GM12872 (cell line): ENCODE results near the gene TBX15.

Experiments
- TF ChIP-seq, protein P1 (sequence below): IDR thresholded peaks from 3 replicates; pipeline ENCODE4 v1.5.1; 2011; ENCODE audit warnings: low read depth, mild to moderate bottlenecking, low read length, moderate library complexity; ENCODE audit not compliant: insufficient read depth

TBX15 gene

DNA sequence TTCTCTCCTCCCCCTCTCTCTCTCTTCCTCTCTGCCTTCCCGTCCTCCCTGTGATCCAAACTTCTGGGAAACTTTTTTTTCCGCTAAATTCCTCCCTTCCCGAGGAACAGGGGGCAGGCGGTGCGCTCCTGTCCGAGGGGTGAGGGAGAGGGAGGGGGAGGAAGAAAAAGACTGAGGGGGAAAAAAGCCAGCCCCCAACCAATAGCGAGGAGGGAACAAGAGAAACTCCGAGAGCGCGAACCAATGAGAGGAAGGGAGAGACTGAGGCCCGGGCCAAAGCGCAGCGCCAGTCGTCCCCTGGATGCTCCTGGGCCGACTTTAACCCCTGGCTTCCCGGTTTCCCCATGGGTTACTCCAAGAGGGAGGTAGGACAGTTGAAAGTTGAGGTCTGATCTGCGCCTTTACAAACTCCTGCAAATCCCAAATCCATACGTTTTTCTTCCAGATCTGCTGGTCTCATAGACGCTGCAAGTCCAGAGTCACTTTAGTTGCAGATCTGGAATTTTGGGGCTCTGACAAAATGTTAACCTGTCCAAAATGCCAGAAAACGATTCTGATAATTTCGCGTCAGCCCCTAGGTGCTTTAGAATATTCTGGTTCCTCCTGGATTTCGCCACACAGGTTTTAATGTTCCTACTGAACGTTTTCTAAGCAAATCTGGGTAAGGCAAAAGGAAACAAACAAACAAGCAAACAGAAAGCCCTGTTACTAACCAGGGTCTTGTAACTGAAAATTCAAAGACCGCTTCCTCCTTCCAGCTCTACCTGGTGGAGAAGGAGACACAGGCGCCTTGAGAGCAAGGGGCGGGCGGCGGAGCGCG, at the start of gene TBX15:
Gene TBX15, minus strand, starts transcription at position 158 of the 820 bp plus-strand sequence. CDS start 548 bp downstream, outside the sequence.
- TF ChIP-seq, protein P1, sequence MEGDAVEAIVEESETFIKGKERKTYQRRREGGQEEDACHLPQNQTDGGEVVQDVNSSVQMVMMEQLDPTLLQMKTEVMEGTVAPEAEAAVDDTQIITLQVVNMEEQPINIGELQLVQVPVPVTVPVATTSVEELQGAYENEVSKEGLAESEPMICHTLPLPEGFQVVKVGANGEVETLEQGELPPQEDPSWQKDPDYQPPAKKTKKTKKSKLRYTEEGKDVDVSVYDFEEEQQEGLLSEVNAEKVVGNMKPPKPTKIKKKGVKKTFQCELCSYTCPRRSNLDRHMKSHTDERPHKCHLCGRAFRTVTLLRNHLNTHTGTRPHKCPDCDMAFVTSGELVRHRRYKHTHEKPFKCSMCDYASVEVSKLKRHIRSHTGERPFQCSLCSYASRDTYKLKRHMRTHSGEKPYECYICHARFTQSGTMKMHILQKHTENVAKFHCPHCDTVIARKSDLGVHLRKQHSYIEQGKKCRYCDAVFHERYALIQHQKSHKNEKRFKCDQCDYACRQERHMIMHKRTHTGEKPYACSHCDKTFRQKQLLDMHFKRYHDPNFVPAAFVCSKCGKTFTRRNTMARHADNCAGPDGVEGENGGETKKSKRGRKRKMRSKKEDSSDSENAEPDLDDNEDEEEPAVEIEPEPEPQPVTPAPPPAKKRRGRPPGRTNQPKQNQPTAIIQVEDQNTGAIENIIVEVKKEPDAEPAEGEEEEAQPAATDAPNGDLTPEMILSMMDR: no peak

GRCh38 chr1:119034359-119034758, 46.2 kb upstream of the TBX15 start:
- TF ChIP-seq, protein P1: no peak

DNA sequence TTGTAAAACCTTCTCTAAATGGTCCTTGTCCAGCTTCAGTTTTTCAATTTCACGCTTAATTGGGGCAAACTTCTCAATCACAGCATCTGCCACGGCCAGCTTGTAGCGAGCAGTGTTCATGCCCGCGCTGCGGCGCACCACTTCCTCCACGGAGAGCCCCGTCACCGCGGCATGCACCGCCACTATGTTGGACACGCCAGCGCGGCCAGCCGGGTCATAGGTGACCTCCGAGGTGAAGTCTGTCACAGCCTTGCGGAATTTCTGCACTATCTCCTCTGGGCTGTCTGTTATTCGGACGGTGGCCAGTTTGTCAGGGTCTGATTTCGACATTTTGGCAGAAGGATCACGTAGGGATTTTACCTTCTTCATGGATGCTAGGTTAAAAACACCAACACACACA, 44.8 kb upstream of the TBX15 start:
- TF ChIP-seq, protein P1: no peak

GRCh38 chr1:119027759-119028158, 39.6 kb upstream of the TBX15 start:
- TF ChIP-seq, protein P1: no peak

- TF ChIP-seq, protein P1: no peak
Observed at GRCh38 chr1:119026956-119027355, 38.8 kb upstream of the TBX15 start.

- TF ChIP-seq, protein P1: no peak
Observed at GRCh38 chr1:119015547-119015946, 27.4 kb upstream of the TBX15 start.

DNA sequence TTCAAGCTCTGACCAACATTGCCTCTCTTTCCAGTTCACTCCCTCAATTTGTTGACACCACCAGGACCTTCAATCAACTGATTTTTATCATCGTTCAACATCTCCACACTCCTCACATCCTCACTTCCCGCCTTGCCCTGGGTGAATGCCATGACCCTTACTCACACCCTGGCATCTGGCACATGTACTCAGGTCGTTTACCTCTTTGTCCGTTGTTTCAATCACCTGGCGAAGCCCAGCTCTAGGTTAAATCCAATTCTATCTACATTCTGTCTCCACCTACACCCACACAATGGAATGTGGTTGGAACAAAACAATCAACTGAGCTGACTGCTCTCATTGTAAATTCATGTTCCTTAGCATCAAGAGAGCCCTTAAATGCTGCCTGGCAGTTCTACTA, 24.2 kb upstream of the TBX15 start:
- TF ChIP-seq, protein P1: no peak
